ENCODE data around the gene SSTR4. TPM values are rescaled to one million over a fixed set of nuclear protein-coding genes. Genes with fewer than 3 reads are reported as not detected.

SSTR4 gene
- total RNA-seq, 6 experiments from 2014 or later, result not detected

- no peaks in the 10 kb centered on the region for H3K27me3 ChIP-seq
- H3K36me3 ChIP-seq, result no peaks in the 10 kb centered on the region
- 74% methylated on average over 10 of the region's 11 CpGs for WGBS (ENCODE audit: insufficient coverage, low coverage, low lambda C conversion rate, missing lambda C conversion rate)
- peak in 1 of 3 donors; percentile 31 for DNase-seq
- ATAC-seq, result no peak
- no peak overlapping the region for H3K27ac ChIP-seq
- no peaks in the 10 kb centered on the region for H3K4me1 ChIP-seq
- intact Hi-C loops (cut with DNase I), result no loop called here
- no peaks in the 10 kb centered on the region for H3K9me3 ChIP-seq
- no peak overlapping the region for H3K4me3 ChIP-seq
- TF ChIP-seq POLR2A (IDR thresholded peaks at IDR 0.05), result no peak
Observed at GRCh38 chr20:23018941-23019340, 16.2 kb upstream of the SSTR4 start.

- WGBS (ENCODE audit: insufficient coverage, low coverage, low lambda C conversion rate, missing lambda C conversion rate), result 33% methylated on average over 4 of the region's 7 CpGs
- H3K4me3 ChIP-seq, result no peak overlapping the region
- DNase-seq (peak in 1 of 3 donors; percentile 37), ATAC-seq (no peak)
- H3K27ac ChIP-seq, result no peak overlapping the region
- no peak for TF ChIP-seq CTCF (IDR thresholded peaks at IDR 0.05)
- TF ChIP-seq POLR2A (IDR thresholded peaks at IDR 0.05), result no peak
- H3K4me1 ChIP-seq, result no peaks in the 10 kb centered on the region
- H3K36me3 ChIP-seq, result no peaks in the 10 kb centered on the region
- no peaks in the 10 kb centered on the region for H3K9me3 ChIP-seq
- intact Hi-C loops (cut with DNase I), result no loop called here
- H3K27me3 ChIP-seq, result no peaks in the 10 kb centered on the region
Observed at GRCh38 chr20:23019403-23019802, 15.7 kb upstream of the SSTR4 start.

- no peaks in the 10 kb centered on the region for H3K36me3 ChIP-seq
- no peak overlapping the region for H3K27ac ChIP-seq
- no peak for TF ChIP-seq CTCF (IDR thresholded peaks at IDR 0.05)
- TF ChIP-seq POLR2A (IDR thresholded peaks at IDR 0.05), result no peak
- H3K4me1 ChIP-seq, result no peaks in the 10 kb centered on the region
- WGBS (ENCODE audit: insufficient coverage, low coverage, low lambda C conversion rate, missing lambda C conversion rate), result 51% methylated on average over 12 of the region's 12 CpGs
- intact Hi-C loops (cut with DNase I), result no loop called here
- H3K9me3 ChIP-seq, result no peaks in the 10 kb centered on the region
- no peak for ATAC-seq
- H3K27me3 ChIP-seq, result no peaks in the 10 kb centered on the region
- DNase-seq, result peak in 1 of 3 donors; percentile 28
- H3K4me3 ChIP-seq, result no peak overlapping the region
Observed at GRCh38 chr20:23020230-23021018, 14.7 kb upstream of the SSTR4 start.

GRCh38 chr20:23021541-23021940 is 13.6 kb upstream of the SSTR4 start:
- TF ChIP-seq POLR2A (IDR thresholded peaks at IDR 0.05) (no peak), CTCF (IDR thresholded peaks at IDR 0.05) (no peak)
- ATAC-seq (no peak), DNase-seq (no peak)
- H3K4me1 ChIP-seq, result no peaks in the 10 kb centered on the region
- H3K27ac ChIP-seq, result no peak overlapping the region
- intact Hi-C loops (cut with DNase I), result no loop called here
- H3K4me3 ChIP-seq, result no peak overlapping the region
- H3K9me3 ChIP-seq, result no peaks in the 10 kb centered on the region
- no peaks in the 10 kb centered on the region for H3K36me3 ChIP-seq
- 50% methylated on average over 1 of the region's 1 CpG for WGBS (ENCODE audit: insufficient coverage, low coverage, low lambda C conversion rate, missing lambda C conversion rate)
- no peaks in the 10 kb centered on the region for H3K27me3 ChIP-seq

- intact Hi-C loops (cut with DNase I), result no loop called here
- Histone ChIP-seq H3K27me3 (no peaks in the 10 kb centered on the region), H3K9me3 (no peaks in the 10 kb centered on the region), H3K4me1 (no peaks in the 10 kb centered on the region), H3K36me3 (no peaks in the 10 kb centered on the region), H3K27ac (no peak overlapping the region), H3K4me3 (no peak overlapping the region)
- DNase-seq (no peak), ATAC-seq (no peak)
- WGBS (ENCODE audit: insufficient coverage, low coverage, low lambda C conversion rate, missing lambda C conversion rate), result 63% methylated on average over 5 of the region's 5 CpGs
- TF ChIP-seq POLR2A (IDR thresholded peaks at IDR 0.05) (no peak), CTCF (IDR thresholded peaks at IDR 0.05) (no peak)
Observed at GRCh38 chr20:23021951-23022350, 13.2 kb upstream of the SSTR4 start.
